ENCODE data around the gene SLC8A3.

The SLC8A3 gene

DNA sequence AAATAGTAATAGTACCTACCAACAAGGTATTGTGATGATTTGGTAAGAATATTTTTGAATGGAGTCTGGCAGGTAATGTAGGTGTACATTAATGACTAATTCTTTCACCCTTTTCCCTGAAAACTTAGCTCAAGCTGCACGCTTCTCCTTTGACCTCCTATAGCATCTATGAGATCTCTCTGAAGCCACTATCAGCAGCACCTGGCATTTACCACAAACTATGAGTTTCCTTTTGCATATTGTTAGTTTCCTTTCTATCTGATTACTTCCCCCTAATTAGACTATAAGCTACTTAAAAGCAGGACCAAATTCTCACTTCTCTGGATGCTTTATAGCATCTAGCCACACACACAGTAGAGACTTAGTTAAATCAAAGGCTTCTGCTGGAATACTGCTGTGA, 48.1 kb downstream of the SLC8A3 start:
- H3K4me3 Mint-ChIP-seq, result no peak overlapping the region
- peaks cover 5% of the 10 kb centered on the region for H3K36me3 Mint-ChIP-seq (ENCODE audit: low read depth)
- no peak overlapping the region for H3K27ac Mint-ChIP-seq
- TF ChIP-seq, protein P1, sequence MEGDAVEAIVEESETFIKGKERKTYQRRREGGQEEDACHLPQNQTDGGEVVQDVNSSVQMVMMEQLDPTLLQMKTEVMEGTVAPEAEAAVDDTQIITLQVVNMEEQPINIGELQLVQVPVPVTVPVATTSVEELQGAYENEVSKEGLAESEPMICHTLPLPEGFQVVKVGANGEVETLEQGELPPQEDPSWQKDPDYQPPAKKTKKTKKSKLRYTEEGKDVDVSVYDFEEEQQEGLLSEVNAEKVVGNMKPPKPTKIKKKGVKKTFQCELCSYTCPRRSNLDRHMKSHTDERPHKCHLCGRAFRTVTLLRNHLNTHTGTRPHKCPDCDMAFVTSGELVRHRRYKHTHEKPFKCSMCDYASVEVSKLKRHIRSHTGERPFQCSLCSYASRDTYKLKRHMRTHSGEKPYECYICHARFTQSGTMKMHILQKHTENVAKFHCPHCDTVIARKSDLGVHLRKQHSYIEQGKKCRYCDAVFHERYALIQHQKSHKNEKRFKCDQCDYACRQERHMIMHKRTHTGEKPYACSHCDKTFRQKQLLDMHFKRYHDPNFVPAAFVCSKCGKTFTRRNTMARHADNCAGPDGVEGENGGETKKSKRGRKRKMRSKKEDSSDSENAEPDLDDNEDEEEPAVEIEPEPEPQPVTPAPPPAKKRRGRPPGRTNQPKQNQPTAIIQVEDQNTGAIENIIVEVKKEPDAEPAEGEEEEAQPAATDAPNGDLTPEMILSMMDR (IDR thresholded peaks at IDR 0.05), result no peak
- no peaks in the 10 kb centered on the region for H3K9me3 Mint-ChIP-seq
- H3K4me1 Mint-ChIP-seq, result peaks cover 10% of the 10 kb centered on the region
- no peak for DNase-seq
- H3K27me3 Mint-ChIP-seq (ENCODE audit: low read depth, poor library complexity), result peaks cover 6% of the 10 kb centered on the region

- DNase-seq, result no peak
- H3K36me3 Mint-ChIP-seq (ENCODE audit: low read depth), result peaks cover 5% of the 10 kb centered on the region
- no peak overlapping the region for H3K27ac Mint-ChIP-seq
- H3K9me3 Mint-ChIP-seq, result no peaks in the 10 kb centered on the region
- TF ChIP-seq, protein P1 (IDR thresholded peaks at IDR 0.05), result no peak
- no peak overlapping the region for H3K4me3 Mint-ChIP-seq
- H3K4me1 Mint-ChIP-seq, result peaks cover 10% of the 10 kb centered on the region
- H3K27me3 Mint-ChIP-seq (ENCODE audit: low read depth, poor library complexity), result peaks cover 6% of the 10 kb centered on the region
Measured at GRCh38 chr14:70139384-70139783, 49.4 kb downstream of the SLC8A3 start.

GRCh38 chr14:70137788-70138187, 51.0 kb downstream of the SLC8A3 start:
- no peak for DNase-seq
- Mint-ChIP-seq H3K27ac (no peak overlapping the region), H3K36me3 (ENCODE audit: low read depth) (no peaks in the 10 kb centered on the region), H3K4me3 (no peak overlapping the region), H3K4me1 (peaks cover 14% of the 10 kb centered on the region), H3K27me3 (ENCODE audit: low read depth, poor library complexity) (peaks cover 3% of the 10 kb centered on the region), H3K9me3 (no peaks in the 10 kb centered on the region)
- TF ChIP-seq, protein P1 (IDR thresholded peaks at IDR 0.05), result no peak

DNA sequence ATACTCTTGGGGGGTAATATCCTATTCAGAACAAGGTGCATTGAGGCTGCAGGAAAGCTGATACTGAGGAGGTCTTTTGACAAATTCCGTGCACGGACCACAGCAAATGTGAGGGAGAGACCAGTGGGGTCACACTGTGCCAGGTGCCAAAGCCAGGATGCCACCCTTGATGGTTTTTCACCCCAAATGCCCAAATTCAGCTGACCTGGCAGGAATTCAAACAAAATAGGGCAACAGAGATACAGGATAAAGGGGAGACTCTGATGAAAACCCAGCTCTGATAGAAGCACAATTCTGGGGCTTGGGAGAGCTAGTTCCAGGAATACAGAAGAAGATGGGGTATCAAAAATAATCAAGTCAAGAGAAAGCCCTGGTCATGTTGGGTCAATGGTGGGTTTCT, 55.3 kb downstream of the SLC8A3 start:
- Mint-ChIP-seq H3K4me1 (peaks cover 43% of the 10 kb centered on the region), H3K36me3 (ENCODE audit: low read depth) (no peaks in the 10 kb centered on the region), H3K4me3 (no peak overlapping the region), H3K27ac (peak overlapping the region; percentile 30), H3K27me3 (ENCODE audit: low read depth, poor library complexity) (peaks cover 3% of the 10 kb centered on the region), H3K9me3 (no peaks in the 10 kb centered on the region)
- DNase-seq, result no peak
- TF ChIP-seq, protein P1 (IDR thresholded peaks at IDR 0.05), result no peak

DNA sequence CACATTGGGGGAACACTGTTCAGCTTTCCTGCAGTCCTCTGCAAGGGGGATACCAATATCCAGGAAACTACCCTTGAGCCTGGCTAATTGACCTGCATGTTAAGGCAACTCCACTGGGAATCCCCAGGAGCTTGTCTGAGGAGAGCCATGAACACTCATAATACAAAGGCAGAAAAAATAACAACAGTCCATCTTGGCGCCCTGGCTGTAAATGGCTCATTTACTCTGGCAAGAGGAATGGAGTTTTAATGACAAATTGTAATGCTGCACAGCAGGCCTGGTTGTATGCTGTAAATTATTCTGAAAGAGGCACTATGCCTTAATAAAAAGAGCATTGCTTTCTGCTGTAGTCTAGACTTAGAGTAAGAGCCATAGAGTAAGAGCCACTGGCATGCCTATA, 58.3 kb downstream of the SLC8A3 start:
- Mint-ChIP-seq H3K27me3 (ENCODE audit: low read depth, poor library complexity) (peaks cover 3% of the 10 kb centered on the region), H3K36me3 (ENCODE audit: low read depth) (no peaks in the 10 kb centered on the region), H3K4me3 (no peak overlapping the region), H3K27ac (no peak overlapping the region), H3K9me3 (no peaks in the 10 kb centered on the region), H3K4me1 (peaks cover 34% of the 10 kb centered on the region)
- TF ChIP-seq, protein P1 (IDR thresholded peaks at IDR 0.05), result no peak
- DNase-seq, result no peak

DNA sequence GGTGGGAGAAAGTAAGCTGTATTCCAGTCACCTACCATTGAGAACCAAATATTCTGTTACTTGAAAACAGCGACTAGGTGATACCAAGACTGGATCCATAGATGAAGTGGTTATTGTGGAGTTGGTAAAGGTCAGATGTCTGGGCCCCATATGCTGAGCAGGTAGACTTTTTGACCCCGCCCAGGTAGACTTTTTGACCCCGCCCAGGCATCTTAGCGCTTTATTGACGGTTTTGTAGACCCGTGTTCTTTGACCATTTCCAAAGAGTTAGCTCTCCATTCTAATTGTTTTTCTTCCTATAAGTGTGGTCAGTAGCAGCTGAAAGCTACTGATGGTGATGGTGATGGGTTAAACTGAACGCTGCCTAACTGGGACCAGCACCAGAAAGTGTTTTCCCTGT, 61.6 kb downstream of the SLC8A3 start:
- peaks cover 26% of the 10 kb centered on the region for H3K4me1 Mint-ChIP-seq
- TF ChIP-seq, protein P1 (IDR thresholded peaks at IDR 0.05), result no peak
- H3K27ac Mint-ChIP-seq, result no peak overlapping the region
- peaks cover 3% of the 10 kb centered on the region for H3K27me3 Mint-ChIP-seq (ENCODE audit: low read depth, poor library complexity)
- H3K36me3 Mint-ChIP-seq (ENCODE audit: low read depth), result no peaks in the 10 kb centered on the region
- H3K4me3 Mint-ChIP-seq, result no peak overlapping the region
- DNase-seq, result no peak
- H3K9me3 Mint-ChIP-seq, result no peaks in the 10 kb centered on the region

All from nephron progenitor cell (in vitro differentiated cells).